Keratinocyte (primary cell): Measurements from ENCODE around the gene SLCO3A1. TPM values are rescaled to one million over a fixed set of nuclear protein-coding genes. Genes with fewer than 3 reads are reported as not detected.

Experiments used
- DNase-seq: peaks from one replicate; pipeline ENCODE4 v3.0.0-alpha.2; 2011; ENCODE audit warnings: low read depth, missing footprints, low spot score
- FAIRE-seq: peaks from 2 replicates; lab custom pipeline; 2011; peaks lifted over from hg19 to GRCh38; lab: Jason Lieb, UNC
- H2AFZ ChIP-seq: 2 replicates; pipeline ENCODE4 v1.6.0; 2012; ENCODE audit warnings: low read length, control low read depth, inconsistent platforms; ENCODE audit not compliant: control insufficient read depth
- H3K27ac ChIP-seq: 2 replicates; pipeline ENCODE4 v1.5.1; 2011; ENCODE audit warnings: low read length; ENCODE audit not compliant: control insufficient read depth, insufficient read depth
- H3K27me3 ChIP-seq: 3 replicates; pipeline ENCODE4 v1.6.0; 2011; ENCODE audit warnings: low read length; ENCODE audit not compliant: control insufficient read depth, insufficient read depth; ENCODE audit errors: extremely low read depth
- H3K36me3 ChIP-seq, 2 experiments: 2 replicates in 1 of 2; 3 replicates in 1 of 2; pipeline ENCODE4 v1.5.1; 2011; ENCODE audit warnings: low read length in 2 of 2, mild to moderate bottlenecking in 1 of 2; ENCODE audit not compliant: control insufficient read depth in 2 of 2, insufficient read depth in 2 of 2; ENCODE audit errors: extremely low read depth in 1 of 2
- H3K4me1 ChIP-seq: 3 replicates; pipeline ENCODE4 v1.5.1; 2011; ENCODE audit warnings: low read length; ENCODE audit not compliant: control insufficient read depth, insufficient read depth; ENCODE audit errors: extremely low read depth
- H3K4me2 ChIP-seq: 3 replicates; pipeline ENCODE4 v1.6.0; 2011; ENCODE audit warnings: low read depth, low read length; ENCODE audit not compliant: control insufficient read depth, insufficient read depth; ENCODE audit errors: extremely low read depth
- H3K4me3 ChIP-seq, 3 experiments: fragments of 200-600 bp in 1 of 3; sonication (generic) in 1 of 3; 2 replicates in 2 of 3; 3 replicates in 1 of 3; pipeline ENCODE4 v1.5.1; 2011 to 2016; ENCODE audit warnings: low read length in 3 of 3, mild to moderate bottlenecking in 3 of 3, control low read depth in 2 of 3, inconsistent platforms in 1 of 3, low read depth in 1 of 3, mixed read lengths in 1 of 3, mixed run types in 1 of 3, moderate library complexity in 1 of 3; ENCODE audit not compliant: control insufficient read depth in 2 of 3, insufficient read depth in 2 of 3; ENCODE audit errors: extremely low read depth in 1 of 3
- H3K79me2 ChIP-seq: 2 replicates; pipeline ENCODE4 v1.6.0; 2012; ENCODE audit warnings: low read length; ENCODE audit not compliant: control insufficient read depth, insufficient read depth
- H3K9ac ChIP-seq: 3 replicates; pipeline ENCODE4 v1.6.0; 2011; ENCODE audit warnings: low read length; ENCODE audit not compliant: control insufficient read depth, insufficient read depth; ENCODE audit errors: extremely low read depth
- H3K9me1 ChIP-seq: 3 replicates; pipeline ENCODE4 v1.6.0; 2011; ENCODE audit warnings: low read length; ENCODE audit not compliant: control insufficient read depth, insufficient read depth; ENCODE audit errors: extremely low read depth
- H3K9me3 ChIP-seq: 2 replicates; pipeline ENCODE4 v1.5.1; 2012; ENCODE audit warnings: low read depth, low read length; ENCODE audit not compliant: control insufficient read depth
- H4K20me1 ChIP-seq: 3 replicates; pipeline ENCODE4 v1.6.0; 2011; ENCODE audit warnings: low read length; ENCODE audit not compliant: control insufficient read depth, insufficient read depth; ENCODE audit errors: extremely low read depth
- CTCF ChIP-seq, 3 experiments: IDR thresholded peaks in 1 of 3; conservative IDR thresholded peaks in 1 of 3; optimal IDR thresholded peaks in 1 of 3; 2 replicates in 2 of 3; 3 replicates in 1 of 3; pipeline versions ENCODE3 to v1.5.1; 2011; ENCODE audit warnings: low read length in 3 of 3, mild to moderate bottlenecking in 3 of 3, moderate library complexity in 2 of 3, control low read depth in 1 of 3, inconsistent platforms in 1 of 3; ENCODE audit not compliant: insufficient read depth in 2 of 3; ENCODE audit errors: extremely low read depth in 1 of 3
- EZH2 ChIP-seq: IDR thresholded peaks from one replicate; pipeline ENCODE4 v1.6.1; 2012; ENCODE audit warnings: inconsistent platforms, mild to moderate bottlenecking, low read length, moderate library complexity
- dilution Hi-C: fragments of 300-500 bp; cut with MboI; formaldehyde crosslinking; loops from one replicate; pipeline ENCODE4 v1.7.0; 2020; ENCODE audit warnings: low sequenced_read_pairs; ENCODE audit not compliant: extremely low pct_ligation_motif_present
- polyA plus RNA-seq, 5 experiments: library from polyadenylated mRNA; depleted of rRNA in 3 of 5; stranded (reverse) in 3 of 5; stranded (forward) in 1 of 5; unstranded in 1 of 5; fragments of >200 nt; gene quantifications; 1 replicate in 1 of 5; 2 replicates in 3 of 5; 3 replicates in 1 of 5; pipeline versions ENCODE4 v1.2.1 to v1.2.3, GENCODE V29; 2011 to 2012; ENCODE audit warnings: missing spikeins in 2 of 5, low read depth in 1 of 5, low replicate concordance in 1 of 5

SLCO3A1 gene
- polyA plus RNA-seq, 1 donor (not counting 4 experiments of a cell fraction or from before 2014, with no cell fraction given): 21.3 TPM

GRCh38 chr15:92143765-92144164, 290.3 kb downstream of the SLCO3A1 start:
- Histone ChIP-seq H3K36me3 (peaks cover 0 to 3% of the 10 kb centered on the region in 2 experiments), H3K4me1 (peaks cover 6% of the 10 kb centered on the region), H2AFZ (no peak overlapping the region), H3K27me3 (no peaks in the 10 kb centered on the region), H3K27ac (no peak overlapping the region), H3K79me2 (no peaks in the 10 kb centered on the region), H3K9me3 (no peaks in the 10 kb centered on the region), H3K9ac (no peak overlapping the region), H3K4me3 (no peak overlapping the region), H3K4me2 (no peak overlapping the region), H3K9me1 (no peaks in the 10 kb centered on the region), H4K20me1 (no peaks in the 10 kb centered on the region)
- dilution Hi-C loops: no loop called here
- TF ChIP-seq CTCF (optimal IDR thresholded peaks at IDR 0.05 in 1 of 3, IDR thresholded peaks at IDR 0.05 in 1 of 3, conservative IDR thresholded peaks at IDR 0.05 in 1 of 3; ENCODE audit: extremely low read depth in 1 of 3, insufficient read depth in 2 of 3, low read length in 3 of 3) (no peak), EZH2 (no peak)
- FAIRE-seq (no peak), DNase-seq (no peak)

GRCh38 chr15:92146511-92147150, 293.1 kb downstream of the SLCO3A1 start:
- H2AFZ ChIP-seq: no peak overlapping the region
- H3K27me3 ChIP-seq: no peaks in the 10 kb centered on the region
- no peak overlapping the region for H3K4me3 ChIP-seq
- H3K9me3 ChIP-seq: no peaks in the 10 kb centered on the region
- no peak overlapping the region for H3K9ac ChIP-seq
- H3K27ac ChIP-seq: no peak overlapping the region
- dilution Hi-C loops: no loop called here
- no peaks in the 10 kb centered on the region for H3K79me2 ChIP-seq
- H3K9me1 ChIP-seq: no peaks in the 10 kb centered on the region
- peaks cover 2 to 3% of the 10 kb centered on the region in 2 experiments for H3K36me3 ChIP-seq
- DNase-seq: no peak
- FAIRE-seq: no peak
- TF ChIP-seq EZH2: no peak
- TF ChIP-seq CTCF (optimal IDR thresholded peaks at IDR 0.05 in 1 of 3, IDR thresholded peaks at IDR 0.05 in 1 of 3, conservative IDR thresholded peaks at IDR 0.05 in 1 of 3; ENCODE audit: extremely low read depth in 1 of 3, insufficient read depth in 2 of 3, low read length in 3 of 3): no peak
- H3K4me2 ChIP-seq: no peak overlapping the region
- no peaks in the 10 kb centered on the region for H4K20me1 ChIP-seq
- H3K4me1 ChIP-seq: no peaks in the 10 kb centered on the region
